K562 (cell line): ENCODE results near the gene KLRC2. TPM values are rescaled to one million over a fixed set of nuclear protein-coding genes. Genes with fewer than 3 reads are reported as not detected.

Experiments
- ATAC-seq: fragments of 200-7000 bp; cut with Tn5 transposase; 3 replicates; pipeline ENCODE4 v1.9.1; 2020; ENCODE audit warnings: moderate library complexity
- BruUV-seq: library from RNA; stranded (reverse); fragments of 400-500 nt; replicated peaks from 2 replicates; lab custom pipeline; 2021; lab: Mats Ljungman, UMichigan
- CTCF ChIA-PET: fragments of 300-600 bp; formaldehyde crosslinking; extraction: SDS; loops from one replicate; lab custom pipeline; 2021; ENCODE audit warnings: low intra/inter-chr PET ratio; lab: Yijun Ruan, JAX
- POLR2A ChIA-PET: fragments of 300-600, 350-650 bp; sonication (Branson Sonifier 250); formaldehyde crosslinking; extraction: SDS; loops from one replicate; lab custom pipeline; 2021; ENCODE audit warnings: antibody characterized with exemption, inconsistent platforms; lab: Yijun Ruan, JAX
- DNase-seq, 4 experiments: peaks; one replicate each; pipeline versions ENCODE4 v3.0.0 to v3.0.0-alpha.2; 2011 to 2018; ENCODE audit warnings: low spot score in 3 of 4, mixed read lengths in 3 of 4; ENCODE audit errors: extremely low read depth in 1 of 4
- FAIRE-seq: peaks from 2 replicates; lab custom pipeline; 2011; peaks lifted over from hg19 to GRCh38; lab: Jason Lieb, UNC
- H2AFZ ChIP-seq: 2 replicates; pipeline ENCODE4 v1.6.0; 2011; ENCODE audit warnings: low read depth, low read length, control low read depth, inconsistent platforms
- H3K27ac ChIP-seq: fragments of 200-600 bp; 3 replicates; pipeline ENCODE4 v1.8.0; 2011; ENCODE audit warnings: low read depth, mild to moderate bottlenecking, control low read depth, inconsistent platforms, low read length, moderate library complexity, mixed read lengths; ENCODE audit errors: extremely low read depth
- H3K27me3 ChIP-seq, 2 experiments: fragments of 300-600 bp in 1 of 2; 2 replicates in 1 of 2; 3 replicates in 1 of 2; pipeline versions ENCODE4 v1.6.0 to v1.8.0; 2011; ENCODE audit warnings: inconsistent platforms in 2 of 2, low read length in 2 of 2, mild to moderate bottlenecking in 1 of 2, mixed read lengths in 1 of 2, moderate library complexity in 1 of 2; ENCODE audit not compliant: control insufficient read depth in 2 of 2, insufficient read depth in 2 of 2
- H3K36me3 ChIP-seq: fragments of 300-600 bp; 3 replicates; pipeline ENCODE4 v1.8.0; 2011; ENCODE audit warnings: mild to moderate bottlenecking, low read length, inconsistent platforms; ENCODE audit not compliant: control insufficient read depth, insufficient read depth
- H3K4me1 ChIP-seq, 2 experiments: fragments of 200-600 bp in 1 of 2; replicated peaks in 1 of 2; 2 replicates in 1 of 2; 3 replicates in 1 of 2; pipeline versions ENCODE4 v1.5.1 to v1.8.0; 2011; ENCODE audit warnings: inconsistent platforms in 2 of 2, low read length in 2 of 2, mild to moderate bottlenecking in 1 of 2, mixed read lengths in 1 of 2, moderate library complexity in 1 of 2; ENCODE audit not compliant: control insufficient read depth in 2 of 2, insufficient read depth in 2 of 2
- H3K4me2 ChIP-seq: 2 replicates; pipeline ENCODE4 v1.6.1; 2011; ENCODE audit warnings: low read length, control low read depth, inconsistent platforms, mixed read lengths; ENCODE audit not compliant: insufficient read depth
- H3K4me3 ChIP-seq: fragments of 200-600 bp; sonication (generic), shearing (Covaris generic); 2 replicates; pipeline ENCODE4 v1.5.1; 2016; ENCODE audit warnings: control low read depth, inconsistent platforms
- H3K79me2 ChIP-seq: fragments of 200-600 bp; 3 replicates; pipeline ENCODE4 v1.8.0; 2011; ENCODE audit warnings: low read length, inconsistent platforms; ENCODE audit not compliant: control insufficient read depth, insufficient read depth
- H3K9ac ChIP-seq, 2 experiments: 2 replicates each; pipeline versions ENCODE4 v1.6.0 to v1.6.1; 2011; ENCODE audit warnings: low read depth in 2 of 2, low read length in 2 of 2, control low read depth in 1 of 2, inconsistent platforms in 1 of 2, mild to moderate bottlenecking in 1 of 2, mixed read lengths in 1 of 2; ENCODE audit not compliant: insufficient read depth in 1 of 2
- H3K9me1 ChIP-seq: one replicate; pipeline ENCODE4 v1.6.0; 2011; ENCODE audit warnings: inconsistent platforms, mild to moderate bottlenecking, low read length, moderate library complexity; ENCODE audit not compliant: control insufficient read depth, insufficient read depth
- H3K9me3 ChIP-seq: replicated peaks from 2 replicates; pipeline ENCODE4 v1.5.1; 2011; ENCODE audit warnings: low read depth, low read length, inconsistent platforms; ENCODE audit not compliant: control insufficient read depth, insufficient read depth
- H4K20me1 ChIP-seq: replicated peaks from 2 replicates; pipeline ENCODE4 v1.6.1; 2011; ENCODE audit warnings: low read length, inconsistent platforms, mixed read lengths; ENCODE audit not compliant: control insufficient read depth, insufficient read depth
- CBX2 ChIP-seq: fragments of 200-600 bp; sonication (generic); IDR thresholded peaks from one replicate; pipeline ENCODE4 v1.6.1; 2012; ENCODE audit warnings: mild to moderate bottlenecking, low read length, inconsistent platforms; ENCODE audit not compliant: insufficient read depth, poor library complexity, severe bottlenecking
- EP300 ChIP-seq: IDR thresholded peaks from 2 replicates; pipeline ENCODE4 v1.6.1; 2012; ENCODE audit warnings: low read length, improper control_type of control experiment
- ETV1 ChIP-seq: fragments of 450-650 bp; conservative IDR thresholded peaks from 2 replicates; pipeline ENCODE4 v1.6.1; 2016; ENCODE audit warnings: missing genetic modification characterization, control low read depth, low read depth, missing compliant biosample characterization
- ILF3 ChIP-seq: fragments of 450-650 bp; IDR thresholded peaks from 2 replicates; pipeline ENCODE4 v1.6.1; 2018; ENCODE audit warnings: antibody characterized with exemption, mild to moderate bottlenecking, moderate library complexity, borderline replicate concordance
- POLR2B ChIP-seq: fragments of 450-650 bp; IDR thresholded peaks from 2 replicates; pipeline ENCODE4 v1.6.1; 2018; ENCODE audit warnings: low read depth; ENCODE audit not compliant: partially characterized antibody
- PRMT5 ChIP-seq: sonication (generic); formaldehyde crosslinking; IDR thresholded peaks from 2 replicates; pipeline ENCODE4 v1.5.0; 2020; ENCODE audit warnings: missing genetic modification reagents
- ZNF197 ChIP-seq: fragments of 200-800 bp; sonication (Bioruptor generic); IDR thresholded peaks from 2 replicates; pipeline ENCODE4 v1.6.1; 2016; ENCODE audit warnings: low read depth, missing genetic modification characterization, missing compliant biosample characterization
- WGBS: fragments of 100-300 bp; shearing (Covaris generic); methylation state at CpG from one replicate; pipeline ENCODE4 v1.1.6; 2016; ENCODE audit warnings: low coverage, mixed read lengths; ENCODE audit not compliant: insufficient coverage; ENCODE audit errors: missing lambda C conversion rate; 5-methylcytosine and 5-hydroxymethylcytosine counted together
- in situ Hi-C: fragments of 300-500 bp; cut with MboI; formaldehyde crosslinking; loops from 4 replicates; pipeline ENCODE4 v1.15.0; 2018; ENCODE audit warnings: inconsistent platforms, mixed read lengths
- intact Hi-C: fragments of 100-400 bp; cut with micrococcal nuclease; formaldehyde crosslinking; loops from 2 replicates; pipeline ENCODE4 v1.14.2; 2022
- polyA plus RNA-seq, 8 experiments: library from polyadenylated mRNA; depleted of rRNA in 4 of 8; stranded (reverse) in 5 of 8; unstranded in 3 of 8; fragments of >200 nt; fragmentation: Nextera tagmentation in 2 of 8; fragmentation: Illumina TruSeq in 1 of 8; extraction: Ambion mirVana in 2 of 8; extraction: Trizol in 1 of 8; gene quantifications; 2 replicates each; pipeline versions ENCODE4 v1.2.1 to v1.2.3, GENCODE V29; 2011 to 2014; ENCODE audit warnings: inconsistent platforms in 1 of 8, missing spikeins in 1 of 8
- total RNA-seq, 7 experiments: library from RNA; depleted of rRNA in 6 of 7; stranded (reverse); fragments of >200 nt in 6 of 7; fragmentation: Illumina TruSeq in 2 of 7; extraction: Trizol in 2 of 7; gene quantifications; 2 replicates each; pipeline versions ENCODE4 v1.2.1 to v1.2.3, GENCODE V29; 2011 to 2021; ENCODE audit warnings: low replicate concordance in 1 of 7

Gene KLRC2
- total and polyA plus RNA-seq, 9 of the 15 experiments (the other 6 are each of a cell fraction or from before 2014, with no cell fraction given) = not detected

GRCh38 chr12:10466311-10466710 lies 30.5 kb upstream of the KLRC2 start:
- TF ChIP-seq POLR2B = no peak
- no peak for TF ChIP-seq ZNF197 (CRISPR knock-in tag)
- no peak for TF ChIP-seq CBX2
- no peaks in the 10 kb centered on the region for H3K4me1 ChIP-seq
- no peaks in the 10 kb centered on the region for H3K9me1 ChIP-seq
- H3K9me3 ChIP-seq = no peaks in the 10 kb centered on the region
- intact Hi-C loops (no loop called here), in situ Hi-C loops (no loop called here)
- H3K27ac ChIP-seq = no peak overlapping the region
- no peaks in the 10 kb centered on the region for H3K27me3 ChIP-seq
- H2AFZ ChIP-seq = no peak overlapping the region
- no peak overlapping the region for H3K4me2 ChIP-seq
- no TSS peak for BruUV-seq
- H3K36me3 ChIP-seq = no peaks in the 10 kb centered on the region
- no peaks in the 10 kb centered on the region for H4K20me1 ChIP-seq
- ChIA-PET CTCF (no interaction called here), POLR2A (interaction anchor here (0.6 kb wide), 1 partner anchor 87 kb away, joined by 3 read pairs; no protein-coding TSS in a partner anchor)
- WGBS = 0% methylated on average over 3 of the region's 4 CpGs
- H3K79me2 ChIP-seq = no peaks in the 10 kb centered on the region
- H3K4me3 ChIP-seq = no peak overlapping the region
- no peak for ATAC-seq
- FAIRE-seq = no peak
- DNase-seq = no peak
- no peak overlapping the region for H3K9ac ChIP-seq

DNA sequence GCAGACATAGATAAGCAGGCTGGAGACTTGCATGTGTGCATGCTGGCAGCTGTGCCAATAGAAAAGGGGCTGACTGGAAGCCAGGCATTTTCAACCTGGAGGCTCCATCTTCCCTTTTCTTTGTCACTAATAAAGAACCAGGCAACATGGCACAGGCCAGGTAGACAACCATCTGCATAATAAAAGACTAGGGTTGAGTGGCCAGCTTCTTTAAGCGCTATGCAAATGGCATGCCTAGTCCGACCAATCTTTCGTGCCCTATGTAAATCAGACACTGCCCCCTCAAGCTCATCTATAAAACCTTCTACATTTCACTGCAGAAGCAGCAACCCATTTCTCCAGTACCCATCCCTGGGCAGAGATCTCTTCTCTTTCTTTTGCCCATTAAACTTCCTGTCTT lies 21.9 kb upstream of the KLRC2 start:
- no peak overlapping the region for H3K9ac ChIP-seq
- FAIRE-seq (no peak), DNase-seq (no peak), ATAC-seq (no peak)
- ChIA-PET POLR2A (no interaction called here), CTCF (no interaction called here)
- H3K9me1 ChIP-seq = no peaks in the 10 kb centered on the region
- no peaks in the 10 kb centered on the region for H4K20me1 ChIP-seq
- BruUV-seq = no TSS peak
- H3K4me1 ChIP-seq = no peaks in the 10 kb centered on the region
- no peak overlapping the region for H3K4me3 ChIP-seq
- WGBS = 7% methylated on average over 3 of the region's 3 CpGs
- no peak overlapping the region for H3K27ac ChIP-seq
- H3K79me2 ChIP-seq = no peaks in the 10 kb centered on the region
- no peaks in the 10 kb centered on the region for H3K27me3 ChIP-seq
- H3K9me3 ChIP-seq = no peaks in the 10 kb centered on the region; the same call in 1 of the 2 replicates
- in situ Hi-C loops (loop anchor here (5.0 kb wide), 1 partner anchor 50 kb away; the partner anchor contains the start of gene KLRC4), intact Hi-C loops (no loop called here)
- no peak overlapping the region for H2AFZ ChIP-seq
- H3K4me2 ChIP-seq = no peak overlapping the region
- no peaks in the 10 kb centered on the region for H3K36me3 ChIP-seq
- no peak for TF ChIP-seq PRMT5 (CRISPR knock-in tag)
- no peak for TF ChIP-seq EP300
- TF ChIP-seq ETV1 (tag) = no peak
- no peak for TF ChIP-seq ILF3
